Fibroblast of skin of right biceps (primary cell): ENCODE data around the gene TUT4.

ENCODE experiments used
- DNase-seq: peaks from one replicate; pipeline ENCODE4 v3.0.0-alpha.2; 2013

Gene TUT4

GRCh38 chr1:52531249-52531872 lies 21.5 kb downstream of the TUT4 start:
- DNase-seq, result no peak

- DNase-seq, result no peak
Measured at GRCh38 chr1:52530563-52531144, 22.2 kb downstream of the TUT4 start.

DNA sequence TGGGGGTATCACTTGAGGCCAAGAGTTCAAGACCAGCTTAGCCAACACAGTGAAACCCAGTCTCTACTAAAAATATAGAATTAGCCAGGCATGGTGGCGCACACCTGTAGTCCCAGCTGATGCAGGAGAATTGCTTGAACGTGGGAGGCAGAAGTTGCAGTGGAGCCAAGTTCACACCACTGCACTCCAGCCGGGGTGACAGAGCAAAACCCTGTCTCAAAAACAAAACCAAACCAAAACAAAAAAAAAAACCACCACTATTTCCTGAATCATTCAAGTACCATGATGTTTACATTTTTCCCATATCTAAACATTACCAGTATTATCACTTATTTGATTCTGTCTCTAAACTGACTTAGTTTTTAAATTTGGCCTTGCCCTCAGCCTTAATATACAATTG lies 29.5 kb downstream of the TUT4 start:
- DNase-seq, result peak; percentile 14

GRCh38 chr1:52520148-52520547 lies 32.7 kb downstream of the TUT4 start:
- peak; percentile 52 for DNase-seq

DNA sequence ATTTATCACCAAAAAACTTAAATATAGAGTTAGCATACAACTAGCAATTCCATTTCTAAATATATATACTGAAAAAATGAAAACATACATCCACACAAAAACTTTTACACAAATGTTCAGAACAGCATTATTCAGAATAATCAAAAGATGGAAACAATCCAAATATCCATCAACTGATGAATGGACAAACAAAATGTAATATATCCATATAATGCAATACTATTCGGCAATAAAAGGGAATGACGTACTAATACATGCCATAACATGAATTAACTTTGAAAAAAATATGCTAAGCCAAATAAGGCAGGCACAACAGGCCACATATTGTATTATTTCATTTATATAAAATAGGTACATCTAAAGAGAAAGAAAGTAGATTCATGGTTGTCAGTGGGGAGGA lies 33.9 kb downstream of the TUT4 start:
- DNase-seq, result no peak

DNA sequence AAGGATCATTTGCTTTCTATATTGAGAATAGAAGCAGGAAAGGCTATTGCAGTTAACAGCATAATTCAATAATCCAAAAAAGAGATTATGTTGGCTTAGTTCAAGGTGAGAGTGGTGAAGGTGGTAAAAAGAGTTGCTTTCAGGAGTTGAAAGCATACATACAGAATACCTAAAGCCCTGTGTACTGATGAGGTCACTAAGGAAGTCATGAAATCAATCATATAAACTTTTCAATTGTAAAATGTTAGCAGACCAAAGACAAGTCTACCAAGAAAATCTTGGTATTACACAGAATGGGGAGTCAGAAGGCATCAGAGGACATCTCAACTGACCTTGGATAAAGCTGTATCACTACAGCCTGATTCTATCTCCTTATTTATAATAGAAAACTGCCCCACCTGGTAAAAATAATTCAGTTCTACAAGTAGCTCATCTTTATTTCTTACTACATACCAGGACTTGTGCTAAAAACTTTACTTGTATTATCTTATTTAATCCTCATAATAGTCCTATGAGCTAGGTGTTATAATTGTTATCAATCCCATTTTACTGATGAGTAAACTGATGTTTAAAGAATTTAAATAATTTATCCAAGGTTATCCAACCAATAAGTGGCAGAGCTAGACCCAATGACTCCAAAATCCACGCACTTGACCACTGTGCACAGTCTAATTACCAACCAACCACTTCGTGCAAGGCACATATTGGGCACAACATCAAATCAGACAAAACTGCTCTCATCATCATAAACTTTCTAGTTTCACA lies 40.9 kb downstream of the TUT4 start:
- DNase-seq, result no peak

- no peak for DNase-seq
Measured at GRCh38 chr1:52511439-52511838, 41.5 kb downstream of the TUT4 start.

- no peak for DNase-seq
Measured at GRCh38 chr1:52506920-52507546, 45.9 kb downstream of the TUT4 start.

DNA sequence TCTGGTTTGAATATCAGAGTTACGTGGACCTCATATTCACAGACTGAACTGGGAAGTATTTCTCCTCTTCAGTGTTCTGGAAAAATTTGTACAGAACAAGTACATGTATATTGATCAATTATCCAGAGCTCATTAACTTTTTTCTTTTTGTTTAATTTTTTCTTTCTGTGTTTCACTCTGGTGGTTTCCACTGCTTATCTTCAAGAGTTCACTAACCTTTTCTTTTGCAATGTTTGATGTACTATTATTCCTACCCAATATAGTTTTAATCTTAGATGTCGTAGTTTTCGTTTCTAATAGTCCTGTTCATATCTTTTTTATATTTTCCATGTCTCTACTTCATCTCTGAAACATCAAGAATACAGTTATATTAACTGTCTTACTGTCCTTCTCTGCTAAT lies 46.5 kb downstream of the TUT4 start:
- no peak for DNase-seq

DNA sequence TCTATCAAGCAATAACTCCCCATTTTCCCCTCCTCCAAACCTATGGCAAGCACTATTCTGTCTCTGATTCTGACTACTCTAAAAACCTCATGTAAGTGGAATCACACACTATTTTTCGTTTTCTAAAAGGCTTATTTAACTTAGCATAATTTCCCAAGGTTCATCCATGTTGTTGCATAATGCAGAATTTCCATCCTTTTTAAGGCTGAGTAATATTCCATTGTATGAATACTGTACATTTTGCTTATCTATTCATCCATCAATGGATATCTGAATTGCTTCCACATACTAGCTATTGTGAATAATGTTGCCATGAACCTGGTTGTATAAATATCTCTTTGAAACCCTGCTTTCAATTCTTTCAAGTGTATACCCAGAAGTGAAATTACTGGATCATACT lies 48.2 kb downstream of the TUT4 start:
- DNase-seq, result no peak

DNA sequence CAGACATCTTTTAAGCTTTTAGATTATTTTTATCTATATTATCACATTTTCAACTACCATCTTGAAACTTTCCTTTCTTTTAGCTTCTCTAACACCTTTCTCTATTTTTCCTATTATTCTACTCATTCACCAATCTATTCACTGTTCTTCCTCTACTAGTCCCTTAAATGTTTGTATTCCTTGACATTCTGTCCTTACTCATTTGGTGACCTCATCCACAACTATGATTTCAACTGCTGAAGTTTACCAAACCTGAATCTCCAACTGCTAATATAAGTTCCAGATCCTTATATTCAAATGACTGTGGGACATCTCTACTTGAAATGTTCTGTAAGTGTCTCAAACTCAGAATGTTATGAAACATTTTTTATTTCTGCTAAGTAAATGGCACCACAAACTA lies 49.2 kb downstream of the TUT4 start:
- no peak for DNase-seq

DNA sequence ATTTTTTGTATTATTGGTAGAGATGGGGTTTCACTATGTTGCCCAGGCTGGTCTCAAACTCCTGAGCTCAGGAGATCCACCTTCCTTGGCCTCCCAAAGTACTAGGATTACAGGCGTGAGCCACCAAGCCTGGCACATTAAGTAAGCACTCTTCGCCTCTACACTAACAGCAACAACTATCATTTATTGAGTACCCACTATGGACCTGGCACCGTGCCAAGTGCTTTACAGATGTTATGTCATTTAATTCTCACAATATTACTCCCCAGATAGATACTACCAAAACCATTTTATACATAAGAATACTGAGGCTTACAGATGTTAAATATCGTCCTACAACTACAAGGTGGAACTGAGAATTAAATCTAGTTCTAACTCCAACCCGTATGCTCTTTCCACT lies 50.1 kb downstream of the TUT4 start:
- DNase-seq, result no peak

DNA sequence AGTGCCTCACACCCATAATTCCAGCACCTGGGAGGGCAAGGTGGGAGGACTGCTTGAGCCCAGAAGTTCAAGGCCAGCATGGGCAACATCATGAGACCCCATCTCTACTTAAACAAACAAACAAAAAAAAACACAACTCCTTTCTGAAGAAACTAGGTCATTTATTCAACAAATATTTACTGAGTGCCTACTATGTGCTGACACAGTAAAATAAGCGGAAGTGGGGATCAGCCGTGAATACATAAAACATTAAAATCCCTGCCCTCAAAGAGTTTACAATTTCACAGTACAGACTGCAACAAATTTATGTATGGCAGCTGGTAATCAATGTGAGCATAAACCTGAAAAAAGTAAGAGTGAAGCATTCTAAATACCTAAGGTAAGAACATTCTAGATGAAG lies 65.3 kb downstream of the TUT4 start:
- DNase-seq, result no peak

DNA sequence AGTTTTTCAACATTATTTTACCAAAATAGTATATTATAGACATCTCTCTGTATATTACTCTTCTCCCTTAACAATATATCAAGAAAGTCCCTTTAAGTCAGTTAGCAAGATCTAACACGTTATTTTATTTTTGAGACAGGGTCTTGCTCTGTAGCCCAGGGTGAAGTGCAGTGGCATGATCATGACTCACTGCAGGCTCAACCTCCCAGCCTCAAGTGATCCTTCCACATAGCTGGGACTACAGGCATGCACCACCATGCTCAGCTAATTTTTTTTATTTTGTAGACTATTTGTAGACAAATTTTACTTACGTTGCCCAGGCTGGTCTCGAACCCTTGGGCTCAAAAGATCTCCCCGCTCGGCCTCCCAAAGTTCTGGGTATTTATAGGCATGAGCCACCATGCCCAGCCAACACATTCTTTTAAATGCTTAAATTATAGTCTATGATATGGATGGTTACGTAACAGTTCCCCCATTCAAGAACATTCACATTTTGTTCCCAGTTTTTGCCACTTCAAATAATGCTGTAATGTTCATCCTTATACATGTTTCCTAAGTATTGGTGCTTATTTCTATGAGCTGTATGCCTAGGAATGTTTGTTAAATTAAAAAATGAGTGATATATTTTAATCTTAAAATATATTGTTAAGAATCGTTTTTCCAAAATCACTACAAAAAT lies 70.4 kb downstream of the TUT4 start:
- DNase-seq, result no peak

- no peak for DNase-seq
Measured at GRCh38 chr1:52479076-52479475, 73.8 kb downstream of the TUT4 start.

DNA sequence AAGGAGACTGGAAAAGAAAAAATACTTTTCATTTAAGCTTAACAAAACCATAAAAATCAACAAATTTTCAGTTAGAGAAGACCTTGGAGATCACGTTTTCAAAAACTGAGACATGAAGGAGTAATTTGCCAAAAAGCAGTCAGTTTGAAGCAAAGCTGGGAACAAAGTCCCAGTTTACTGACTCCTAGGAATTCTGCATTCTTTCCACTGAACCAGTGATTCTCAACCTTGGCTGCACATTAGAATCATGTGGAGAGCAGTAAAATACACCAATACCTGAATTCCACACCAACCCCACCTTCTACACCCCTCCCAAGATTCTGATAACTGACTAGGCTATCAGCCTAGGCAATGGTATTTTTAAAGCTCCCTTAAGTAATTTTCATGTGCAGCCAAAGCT lies 75.0 kb downstream of the TUT4 start:
- DNase-seq, result no peak

GRCh38 chr1:52476943-52477342 lies 75.9 kb downstream of the TUT4 start:
- no peak for DNase-seq

DNA sequence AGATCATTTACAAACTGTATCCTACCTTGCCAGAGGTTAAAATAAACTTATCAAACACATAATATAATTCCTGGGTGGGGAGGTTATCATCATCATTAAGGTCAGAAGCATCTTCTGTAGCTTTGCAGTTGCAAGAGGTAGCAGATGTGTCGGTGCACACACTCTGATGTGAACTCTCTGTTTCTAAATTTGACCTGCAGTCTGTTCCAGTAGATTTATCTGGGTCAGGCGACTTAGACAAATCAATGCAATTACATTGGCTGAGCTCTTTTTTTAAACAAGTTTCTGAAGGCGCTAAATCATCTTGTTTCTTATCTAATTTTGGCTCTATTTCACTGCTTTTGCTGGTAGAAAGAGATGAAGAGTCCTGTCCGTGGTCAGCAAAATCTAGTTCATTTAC lies 78.1 kb downstream of the TUT4 start:
- DNase-seq, result no peak

GRCh38 chr1:52473039-52473438 lies 79.9 kb downstream of the TUT4 start:
- no peak for DNase-seq

DNA sequence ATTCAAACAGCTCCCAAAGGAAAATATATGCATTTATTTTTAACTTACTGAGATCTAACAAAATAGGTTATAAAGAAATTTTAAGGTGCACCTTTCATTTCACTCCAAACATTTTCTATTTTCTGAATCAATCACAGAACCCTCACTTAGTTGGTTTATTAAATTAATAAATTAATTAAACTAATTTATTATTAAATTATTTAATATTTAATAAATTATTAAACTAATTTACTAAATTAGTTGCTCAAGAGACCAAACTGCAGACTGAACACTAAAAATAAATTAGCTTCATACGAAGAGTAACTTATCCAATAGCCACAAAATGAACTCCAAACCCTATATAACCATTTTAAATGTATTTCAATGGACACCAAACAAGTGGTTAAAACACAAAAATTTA lies 80.5 kb downstream of the TUT4 start:
- no peak for DNase-seq

GRCh38 chr1:52469108-52469507 lies 83.8 kb downstream of the TUT4 start:
- no peak for DNase-seq

- DNase-seq, result no peak
Measured at GRCh38 chr1:52463891-52464290, 89.0 kb downstream of the TUT4 start.

- no peak for DNase-seq
Measured at GRCh38 chr1:52461821-52462220, 91.1 kb downstream of the TUT4 start.

- DNase-seq, result no peak
Measured at GRCh38 chr1:52460694-52461093, 92.2 kb downstream of the TUT4 start.
